Gastroesophageal sphincter (tissue), 4 donors: ENCODE measurements around the gene C9orf72. TPM values are rescaled to one million over a fixed set of nuclear protein-coding genes. Genes with fewer than 3 reads are reported as not detected.

ENCODE experiments used
- ATAC-seq: fragments of 150-250 bp; one replicate; pipeline ENCODE4 v1.9.1; 2016; ENCODE audit warnings: mild to moderate bottlenecking, moderate library complexity
- H3K27ac ChIP-seq, 4 donors: fragments of 200-600 bp; sonication (generic) in 3 of 4; 1 replicate in 3 of 4; 2 replicates in 1 of 4; pipeline ENCODE4 v1.5.1; 2016 to 2019
- H3K27me3 ChIP-seq: fragments of 200-600 bp; sonication (generic); one replicate; pipeline ENCODE4 v1.5.1; 2019
- H3K36me3 ChIP-seq, 2 donors: fragments of 200-600 bp; sonication (generic); one replicate each; pipeline ENCODE4 v1.5.1; 2019; ENCODE audit warnings: control low read depth in 1 of 2
- H3K4me1 ChIP-seq, 3 donors: fragments of 200-600 bp; sonication (generic); 1 replicate in 2 of 3; 2 replicates in 1 of 3; pipeline ENCODE4 v1.5.1; 2016 to 2019; ENCODE audit warnings: control low read depth in 2 of 3
- H3K4me3 ChIP-seq, 2 donors: fragments of 200-600 bp; sonication (generic); one replicate each; pipeline ENCODE4 v1.5.1; 2019; ENCODE audit warnings: mild to moderate bottlenecking in 1 of 2, moderate library complexity in 1 of 2
- H3K9me3 ChIP-seq, 3 donors: fragments of 200-600 bp; sonication (generic); one replicate each; pipeline ENCODE4 v1.5.1; 2017 to 2019; ENCODE audit warnings: control low read depth in 2 of 3
- EP300 ChIP-seq: sonication (generic); formaldehyde crosslinking; IDR thresholded peaks from one replicate; pipeline ENCODE4 v1.6.1; 2017; ENCODE audit warnings: antibody characterized with exemption, mild to moderate bottlenecking
- POLR2A ChIP-seq, 2 donors: fragments of 450-650 bp; IDR thresholded peaks; one replicate each; pipeline ENCODE4 v1.6.1; 2017; ENCODE audit warnings: antibody characterized with exemption in 2 of 2, mild to moderate bottlenecking in 2 of 2, moderate library complexity in 1 of 2
- POLR2AphosphoS5 ChIP-seq: sonication (generic); formaldehyde crosslinking; IDR thresholded peaks from one replicate; pipeline ENCODE4 v1.6.1; 2017; ENCODE audit warnings: antibody characterized with exemption
- WGBS, 2 donors: methylation state at CpG; one replicate each; pipeline ENCODE4 v1.1.5; 2018; ENCODE audit warnings: low coverage in 1 of 2; 5-methylcytosine and 5-hydroxymethylcytosine counted together
- total RNA-seq, 4 donors: library from RNA; depleted of rRNA; stranded (reverse); fragments of >200 nt; gene quantifications; one replicate each; pipeline ENCODE4 v1.1.0, GENCODE V29; 2016
- TF ChIP-seq, protein P1 (sequence below), 4 experiments: fragments of 200-600 bp in 2 of 4; fragments of 450-650 bp in 2 of 4; sonication (generic) in 1 of 4; IDR thresholded peaks; one replicate each; pipeline ENCODE4 v1.5.1; 2017 to 2019; ENCODE audit warnings: antibody characterized with exemption in 4 of 4, mild to moderate bottlenecking in 2 of 4, moderate library complexity in 2 of 4

The C9orf72 gene
- total RNA-seq, 4 donors from 2014 or later: 8.9 to 28.3 (median 16.0) TPM

DNA sequence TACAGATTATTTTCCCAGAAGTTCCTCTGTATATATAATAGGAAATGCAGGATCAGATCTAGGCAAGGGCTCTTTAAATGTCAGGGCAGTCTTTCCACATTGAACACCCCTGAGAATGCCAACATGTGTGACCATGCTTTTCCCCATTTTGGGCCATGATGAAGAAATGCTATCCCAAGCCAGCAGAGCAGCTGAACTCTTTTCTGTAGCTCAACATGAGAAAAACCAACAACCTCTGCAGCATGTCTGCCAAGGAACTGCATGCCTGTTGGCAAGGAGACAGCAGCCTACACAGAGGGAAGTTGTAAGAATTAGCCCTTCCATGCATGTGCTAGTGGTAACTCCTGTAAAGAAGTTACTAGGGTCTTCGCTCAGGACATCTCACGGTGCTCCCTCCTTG is 58.7 kb downstream of the C9orf72 start:
- H3K9me3 ChIP-seq: no peaks in the 10 kb centered on the region
- no peak for ATAC-seq
- no peaks in the 10 kb centered on the region for H3K27me3 ChIP-seq
- H3K4me1 ChIP-seq: peaks cover 0 to 10% (median 0%) of the 10 kb centered on the region in 3 donors
- no peaks in the 10 kb centered on the region for H3K36me3 ChIP-seq
- TF ChIP-seq EP300 (no peak), POLR2A (IDR thresholded peaks at IDR 0.05) (no peak), POLR2AphosphoS5 (no peak)
- TF ChIP-seq, protein P1, sequence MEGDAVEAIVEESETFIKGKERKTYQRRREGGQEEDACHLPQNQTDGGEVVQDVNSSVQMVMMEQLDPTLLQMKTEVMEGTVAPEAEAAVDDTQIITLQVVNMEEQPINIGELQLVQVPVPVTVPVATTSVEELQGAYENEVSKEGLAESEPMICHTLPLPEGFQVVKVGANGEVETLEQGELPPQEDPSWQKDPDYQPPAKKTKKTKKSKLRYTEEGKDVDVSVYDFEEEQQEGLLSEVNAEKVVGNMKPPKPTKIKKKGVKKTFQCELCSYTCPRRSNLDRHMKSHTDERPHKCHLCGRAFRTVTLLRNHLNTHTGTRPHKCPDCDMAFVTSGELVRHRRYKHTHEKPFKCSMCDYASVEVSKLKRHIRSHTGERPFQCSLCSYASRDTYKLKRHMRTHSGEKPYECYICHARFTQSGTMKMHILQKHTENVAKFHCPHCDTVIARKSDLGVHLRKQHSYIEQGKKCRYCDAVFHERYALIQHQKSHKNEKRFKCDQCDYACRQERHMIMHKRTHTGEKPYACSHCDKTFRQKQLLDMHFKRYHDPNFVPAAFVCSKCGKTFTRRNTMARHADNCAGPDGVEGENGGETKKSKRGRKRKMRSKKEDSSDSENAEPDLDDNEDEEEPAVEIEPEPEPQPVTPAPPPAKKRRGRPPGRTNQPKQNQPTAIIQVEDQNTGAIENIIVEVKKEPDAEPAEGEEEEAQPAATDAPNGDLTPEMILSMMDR (IDR thresholded peaks at IDR 0.05): no peak
- 75 to 94% methylated on average over 2 of the region's 2 CpGs for WGBS, 2 donors
- H3K27ac ChIP-seq: no peak overlapping the region
- no peak overlapping the region for H3K4me3 ChIP-seq

DNA sequence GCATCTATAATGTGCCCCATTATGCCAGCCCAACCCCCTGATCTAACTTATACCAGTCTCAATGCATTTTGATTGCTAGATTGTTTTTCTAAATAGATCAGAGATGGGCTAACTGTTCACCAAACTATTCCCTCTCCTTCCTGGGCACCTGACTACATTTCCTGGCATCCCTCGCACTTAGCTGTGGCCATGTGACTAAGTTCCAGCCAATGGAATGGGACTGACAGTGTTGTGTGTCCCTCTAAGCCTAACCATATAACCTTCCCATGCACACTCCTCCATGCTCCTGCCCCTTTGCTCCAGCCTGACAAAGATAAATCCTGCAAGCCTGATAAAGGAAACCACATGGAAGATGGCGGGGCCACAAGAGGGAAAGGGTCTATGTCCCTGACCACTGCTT is 61.5 kb downstream of the C9orf72 start:
- peaks cover 0 to 10% (median 0%) of the 10 kb centered on the region in 3 donors for H3K4me1 ChIP-seq
- TF ChIP-seq POLR2A (IDR thresholded peaks at IDR 0.05): no peak
- no peak for TF ChIP-seq POLR2AphosphoS5
- TF ChIP-seq, protein P1 (IDR thresholded peaks at IDR 0.05): no peak

DNA sequence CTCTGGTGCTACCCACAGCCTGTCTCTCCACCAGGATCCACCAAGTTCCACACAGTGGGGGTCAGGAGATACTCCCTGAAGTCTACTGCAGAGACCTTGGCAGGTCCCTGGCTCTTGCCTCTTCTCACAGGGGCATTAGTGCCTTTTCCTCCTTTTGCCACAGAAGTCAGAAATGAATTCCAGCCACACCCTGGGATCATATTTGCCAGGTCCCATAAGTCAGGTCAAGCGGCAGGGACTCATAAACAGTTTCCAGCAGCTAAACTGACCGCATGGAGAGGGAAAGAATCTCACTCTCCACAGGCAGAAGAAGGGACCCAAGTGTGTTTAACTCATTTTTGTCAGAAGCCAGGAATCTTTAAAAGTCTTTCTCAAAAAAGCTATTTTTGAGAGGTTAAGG is 62.5 kb downstream of the C9orf72 start:
- no peak overlapping the region for H3K4me3 ChIP-seq
- no peaks in the 10 kb centered on the region for H3K27me3 ChIP-seq
- peaks cover 0 to 10% (median 0%) of the 10 kb centered on the region in 3 donors for H3K4me1 ChIP-seq
- ATAC-seq: no peak
- H3K36me3 ChIP-seq: no peaks in the 10 kb centered on the region
- no peaks in the 10 kb centered on the region for H3K9me3 ChIP-seq
- 60 to 100% methylated on average over 1 of the region's 2 CpGs for WGBS, 2 donors
- TF ChIP-seq, protein P1 (IDR thresholded peaks at IDR 0.05): no peak
- TF ChIP-seq POLR2AphosphoS5 (no peak), POLR2A (IDR thresholded peaks at IDR 0.05) (no peak), EP300 (no peak)
- no peak overlapping the region for H3K27ac ChIP-seq

More for the DNA sequence above, 61.5 kb downstream of the C9orf72 start:
- no peak for ATAC-seq
- 78 to 79% methylated on average over 1 to 2 of the region's 2 CpGs for WGBS, 2 donors
- Histone ChIP-seq H3K27me3 (no peaks in the 10 kb centered on the region), H3K4me3 (no peak overlapping the region), H3K27ac (no peak overlapping the region), H3K36me3 (no peaks in the 10 kb centered on the region), H3K9me3 (no peaks in the 10 kb centered on the region)

DNA sequence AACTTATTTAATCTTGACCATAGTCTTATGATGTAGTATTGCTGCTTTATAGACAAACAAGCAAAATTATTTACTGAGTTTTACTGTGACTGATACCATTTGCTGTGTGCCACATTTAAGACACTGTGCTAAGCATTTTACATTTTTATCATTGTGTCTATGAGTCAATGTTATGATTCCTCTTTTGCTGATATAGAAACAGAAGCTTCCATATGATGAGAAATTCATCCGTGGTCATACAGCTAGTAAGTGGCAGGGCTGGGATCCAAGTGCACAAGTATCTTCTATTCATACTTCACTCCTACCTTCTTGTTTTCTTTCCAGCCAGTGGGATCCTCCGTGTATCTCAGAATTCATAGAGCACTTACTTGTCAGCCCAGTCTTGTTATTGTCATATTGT is 66.3 kb downstream of the C9orf72 start:
- Histone ChIP-seq H3K36me3 (no peaks in the 10 kb centered on the region), H3K4me3 (no peak overlapping the region), H3K27ac (no peak overlapping the region), H3K9me3 (no peaks in the 10 kb centered on the region), H3K27me3 (no peaks in the 10 kb centered on the region), H3K4me1 (no peaks in the 10 kb centered on the region)
- no peak for ATAC-seq
- TF ChIP-seq EP300: no peak
- TF ChIP-seq, protein P1 (IDR thresholded peaks at IDR 0.05): no peak
- no peak for TF ChIP-seq POLR2AphosphoS5
- no peak for TF ChIP-seq POLR2A (IDR thresholded peaks at IDR 0.05)
- 63 to 77% methylated on average over 2 of the region's 2 CpGs for WGBS, 2 donors

DNA sequence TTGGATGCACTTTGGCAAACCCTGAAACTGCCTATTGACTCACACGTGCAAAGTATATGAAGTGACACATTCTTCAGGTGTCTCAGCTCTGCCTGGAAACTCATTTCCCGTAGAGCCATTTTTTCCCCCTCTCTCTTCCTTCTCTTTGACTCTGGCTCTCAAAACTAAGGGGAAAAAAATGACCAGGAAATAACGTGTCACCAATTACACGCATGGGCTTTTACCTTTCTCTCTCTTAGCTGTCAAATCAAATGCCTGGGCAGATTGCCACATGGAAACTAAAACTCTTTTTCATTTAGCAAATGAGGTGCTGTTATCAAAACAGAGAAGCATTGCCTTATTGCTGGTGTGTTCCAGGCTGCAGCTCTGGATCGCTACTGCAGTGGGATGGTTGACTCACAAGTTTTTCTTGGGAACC is 67.5 kb downstream of the C9orf72 start:
- Histone ChIP-seq H3K27me3 (no peaks in the 10 kb centered on the region), H3K36me3 (no peaks in the 10 kb centered on the region), H3K4me1 (no peaks in the 10 kb centered on the region), H3K4me3 (no peak overlapping the region), H3K9me3 (no peaks in the 10 kb centered on the region), H3K27ac (no peak overlapping the region)
- 24 to 49% methylated on average over 4 to 5 of the region's 5 CpGs for WGBS, 2 donors
- no peak for TF ChIP-seq POLR2AphosphoS5
- TF ChIP-seq, protein P1 (IDR thresholded peaks at IDR 0.05): no peak
- no peak for TF ChIP-seq EP300
- TF ChIP-seq POLR2A (IDR thresholded peaks at IDR 0.05): no peak
- ATAC-seq: no peak
